Progenitor cell of endocrine pancreas (in vitro differentiated cells): Measurements from ENCODE around the gene COL27A1. TPM values are rescaled to one million over a fixed set of nuclear protein-coding genes. Genes with fewer than 3 reads are reported as not detected.

Experiments used
- DNase-seq: peaks from one replicate; pipeline ENCODE4 v3.0.0; 2021; ENCODE audit warnings: low spot score; ENCODE audit not compliant: unreplicated experiment
- H3K27ac Mint-ChIP-seq: 2 replicates; pipeline ENCODE4 v1.8.0; 2021; ENCODE audit warnings: mild to moderate bottlenecking, moderate library complexity, mixed read lengths
- H3K27me3 Mint-ChIP-seq: 2 replicates; pipeline ENCODE4 v1.8.0; 2021; ENCODE audit warnings: mixed read lengths
- H3K36me3 Mint-ChIP-seq: 2 replicates; pipeline ENCODE4 v1.8.0; 2022; ENCODE audit warnings: mixed read lengths; ENCODE audit not compliant: insufficient read depth
- H3K4me1 Mint-ChIP-seq: 2 replicates; pipeline ENCODE4 v1.8.0; 2021; ENCODE audit warnings: low read depth, mixed read lengths
- H3K4me3 Mint-ChIP-seq: 2 replicates; pipeline ENCODE4 v1.8.0; 2021; ENCODE audit warnings: low read depth, mild to moderate bottlenecking, moderate library complexity, mixed read lengths
- H3K9me3 Mint-ChIP-seq: 2 replicates; pipeline ENCODE4 v1.8.0; 2021; ENCODE audit warnings: low read depth, mixed read lengths
- total RNA-seq: library from RNA; stranded (reverse); gene quantifications from 2 replicates; pipeline ENCODE4 v1.2.1, GENCODE V29; 2021
- TF ChIP-seq, protein P1 (sequence below): fragments of 200-600 bp; sonication (generic); IDR thresholded peaks from one replicate; pipeline ENCODE4 v1.5.0; 2021; ENCODE audit warnings: antibody characterized with exemption, mild to moderate bottlenecking; ENCODE audit not compliant: unreplicated experiment

Gene COL27A1
- total RNA-seq, 1 donor from 2014 or later: 178 TPM

DNA sequence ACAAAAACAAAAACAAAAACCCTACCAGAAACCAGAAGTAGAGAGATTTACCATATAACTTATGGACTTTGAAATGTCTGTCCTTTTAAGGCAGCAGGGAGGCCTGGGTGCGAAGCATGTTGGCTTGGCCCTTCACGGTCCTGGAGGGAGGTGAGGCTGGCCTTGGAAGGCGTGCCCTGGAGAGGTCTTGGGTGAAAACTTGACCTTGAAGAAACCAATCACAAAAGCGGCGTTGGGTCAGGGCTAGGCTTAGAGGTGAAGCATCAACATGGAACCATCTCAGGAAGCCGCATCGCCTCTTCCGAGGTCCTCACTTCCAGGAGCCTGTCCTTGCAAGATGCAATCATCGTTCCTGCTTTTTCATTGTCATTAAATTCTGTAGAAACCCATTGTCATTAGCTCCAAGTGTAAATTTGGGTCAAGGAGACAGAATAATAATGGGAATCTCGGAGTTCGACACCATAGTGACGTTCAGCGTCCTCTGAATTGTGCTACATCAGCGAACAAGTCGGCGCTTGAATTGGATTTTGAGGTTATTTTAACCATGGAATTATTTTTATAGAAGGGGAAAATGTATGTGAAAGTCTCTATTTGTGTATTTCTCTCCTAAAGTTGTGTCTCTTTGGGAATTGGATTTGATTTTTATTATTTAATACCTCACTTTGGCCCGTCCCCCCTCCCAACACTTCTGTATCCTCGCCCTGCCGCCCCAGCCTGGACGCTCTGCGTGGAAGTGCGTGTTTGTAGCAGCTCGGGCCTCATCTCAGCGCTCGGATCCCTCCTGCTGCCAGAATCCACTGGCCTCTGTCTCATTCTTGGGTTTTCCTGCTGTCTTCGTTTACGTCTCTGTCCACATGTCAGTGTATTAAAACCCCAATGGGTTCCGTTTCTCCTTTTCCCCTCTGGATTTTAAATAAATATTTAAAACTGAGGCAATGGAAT, 156.5 kb downstream of the COL27A1 start:
- H3K36me3 Mint-ChIP-seq: peaks cover 14% of the 10 kb centered on the region
- no peak overlapping the region for H3K4me3 Mint-ChIP-seq
- TF ChIP-seq, protein P1, sequence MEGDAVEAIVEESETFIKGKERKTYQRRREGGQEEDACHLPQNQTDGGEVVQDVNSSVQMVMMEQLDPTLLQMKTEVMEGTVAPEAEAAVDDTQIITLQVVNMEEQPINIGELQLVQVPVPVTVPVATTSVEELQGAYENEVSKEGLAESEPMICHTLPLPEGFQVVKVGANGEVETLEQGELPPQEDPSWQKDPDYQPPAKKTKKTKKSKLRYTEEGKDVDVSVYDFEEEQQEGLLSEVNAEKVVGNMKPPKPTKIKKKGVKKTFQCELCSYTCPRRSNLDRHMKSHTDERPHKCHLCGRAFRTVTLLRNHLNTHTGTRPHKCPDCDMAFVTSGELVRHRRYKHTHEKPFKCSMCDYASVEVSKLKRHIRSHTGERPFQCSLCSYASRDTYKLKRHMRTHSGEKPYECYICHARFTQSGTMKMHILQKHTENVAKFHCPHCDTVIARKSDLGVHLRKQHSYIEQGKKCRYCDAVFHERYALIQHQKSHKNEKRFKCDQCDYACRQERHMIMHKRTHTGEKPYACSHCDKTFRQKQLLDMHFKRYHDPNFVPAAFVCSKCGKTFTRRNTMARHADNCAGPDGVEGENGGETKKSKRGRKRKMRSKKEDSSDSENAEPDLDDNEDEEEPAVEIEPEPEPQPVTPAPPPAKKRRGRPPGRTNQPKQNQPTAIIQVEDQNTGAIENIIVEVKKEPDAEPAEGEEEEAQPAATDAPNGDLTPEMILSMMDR: no peak
- H3K4me1 Mint-ChIP-seq: no peaks in the 10 kb centered on the region
- H3K27ac Mint-ChIP-seq: no peak overlapping the region
- no peak for DNase-seq
- H3K27me3 Mint-ChIP-seq: no peaks in the 10 kb centered on the region
- H3K9me3 Mint-ChIP-seq: no peaks in the 10 kb centered on the region

DNA sequence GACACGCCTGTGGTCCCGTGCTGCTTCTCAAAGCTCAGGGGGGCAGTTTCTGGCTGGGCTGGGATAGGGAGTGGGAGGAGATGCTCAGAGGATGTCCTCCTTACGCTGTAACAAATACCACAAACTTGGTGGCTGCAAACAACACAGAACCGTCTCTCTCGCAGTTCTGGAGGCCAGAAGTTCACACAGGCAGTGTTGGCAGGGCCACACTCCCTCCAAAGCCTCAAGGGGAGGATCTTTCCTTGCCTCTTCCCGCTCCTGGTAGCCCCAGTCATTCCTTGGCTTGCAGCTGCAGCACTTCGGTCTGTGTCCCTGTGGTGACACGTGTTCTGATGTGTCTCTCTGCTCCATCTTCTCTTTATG, 157.2 kb downstream of the COL27A1 start:
- Mint-ChIP-seq H3K36me3 (peaks cover 14% of the 10 kb centered on the region), H3K4me1 (no peaks in the 10 kb centered on the region), H3K27me3 (no peaks in the 10 kb centered on the region), H3K4me3 (no peak overlapping the region), H3K9me3 (no peaks in the 10 kb centered on the region), H3K27ac (no peak overlapping the region)
- TF ChIP-seq, protein P1: no peak
- no peak for DNase-seq

DNA sequence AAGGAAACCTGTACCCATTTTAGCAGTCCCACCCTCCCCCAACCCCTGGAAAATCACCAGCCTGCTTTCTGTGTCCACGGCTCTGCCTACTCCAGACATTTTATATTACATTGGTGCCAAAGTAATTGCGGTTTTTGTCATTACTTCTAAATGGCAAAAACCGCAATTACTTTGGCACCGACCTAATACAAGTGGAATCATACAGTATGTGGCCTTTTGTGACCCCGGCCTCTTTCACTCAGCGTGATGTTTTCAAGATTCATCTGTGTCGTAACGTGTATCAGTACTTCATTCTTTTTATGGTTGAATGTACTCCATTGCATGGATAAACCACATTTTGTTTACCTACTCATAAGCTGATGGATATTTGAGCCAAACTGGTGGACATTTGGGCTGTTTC, 157.8 kb downstream of the COL27A1 start:
- TF ChIP-seq, protein P1: no peak
- H3K4me1 Mint-ChIP-seq: no peaks in the 10 kb centered on the region
- H3K36me3 Mint-ChIP-seq: peaks cover 12% of the 10 kb centered on the region
- H3K4me3 Mint-ChIP-seq: no peak overlapping the region
- H3K27me3 Mint-ChIP-seq: no peaks in the 10 kb centered on the region
- DNase-seq: no peak
- no peaks in the 10 kb centered on the region for H3K9me3 Mint-ChIP-seq
- H3K27ac Mint-ChIP-seq: no peak overlapping the region

DNA sequence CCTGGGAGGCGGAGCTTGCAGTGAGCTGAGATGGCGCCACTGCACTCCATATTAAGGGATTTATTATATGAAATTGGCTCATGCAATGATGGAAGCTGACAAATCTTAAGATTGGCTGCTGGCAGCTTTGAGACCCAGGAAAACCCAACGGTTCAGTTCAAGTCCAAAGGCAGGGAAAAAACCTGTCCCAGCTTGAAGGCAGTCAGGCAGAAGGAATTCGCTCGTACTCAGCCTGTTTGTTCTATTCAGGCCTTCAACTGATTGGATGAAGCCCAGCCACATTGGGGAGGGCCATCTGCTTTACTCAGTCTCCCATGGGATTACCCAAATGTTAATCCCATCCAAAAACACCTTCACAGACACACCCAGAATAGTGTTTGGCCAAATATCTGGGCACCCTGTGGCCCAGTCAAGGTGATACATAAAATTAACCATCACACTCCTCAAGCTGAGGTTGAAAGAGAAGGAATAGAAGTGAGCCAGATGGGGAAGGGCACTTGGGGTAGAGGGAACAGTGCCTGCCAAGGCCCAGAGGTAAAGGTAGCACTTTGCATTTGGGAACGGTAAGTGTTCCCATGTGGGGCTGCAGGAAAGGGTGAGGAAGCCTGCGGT, 159.0 kb downstream of the COL27A1 start:
- Mint-ChIP-seq H3K27me3 (peaks cover 5% of the 10 kb centered on the region), H3K9me3 (no peaks in the 10 kb centered on the region)

More for the DNA sequence above, 159.0 kb downstream of the COL27A1 start:
- Mint-ChIP-seq H3K36me3 (peaks cover 12% of the 10 kb centered on the region), H3K27ac (peak overlapping the region; percentile 4), H3K4me3 (no peak overlapping the region), H3K4me1 (no peaks in the 10 kb centered on the region)
- DNase-seq: no peak
- TF ChIP-seq, protein P1: no peak
